ENCODE results near the gene BCL7B. TPM values are rescaled to one million over a fixed set of nuclear protein-coding genes. Genes with fewer than 3 reads are reported as not detected.
"Not testable (repeated sequence)": the region's sequence is repeated elsewhere in the genome, so short reads cannot be mapped to it uniquely, and the experiment has no call there.

The BCL7B gene
- total RNA-seq, 1 experiment from 2014 or later: 22.9 TPM

GRCh38 chr7:73577627-73578341 lies 20.3 kb upstream of the BCL7B start:
- no peak for DNase-seq (ENCODE audit: low read depth, low spot score)
- in situ Hi-C loops (cut with HindIII; ENCODE audit: low pct_unique_long_range_greater_than_20kb, low sequenced_read_pairs): no loop called here

GRCh38 chr7:73573791-73574190 lies 16.3 kb upstream of the BCL7B start:
- DNase-seq (ENCODE audit: low read depth, low spot score): no peak
- in situ Hi-C loops (cut with HindIII; ENCODE audit: low pct_unique_long_range_greater_than_20kb, low sequenced_read_pairs): no loop called here

GRCh38 chr7:73573276-73573675 lies 15.8 kb upstream of the BCL7B start:
- in situ Hi-C loops (cut with HindIII; ENCODE audit: low pct_unique_long_range_greater_than_20kb, low sequenced_read_pairs): no loop called here
- DNase-seq (ENCODE audit: low read depth, low spot score): peak; percentile 40

- in situ Hi-C loops (cut with HindIII; ENCODE audit: low pct_unique_long_range_greater_than_20kb, low sequenced_read_pairs): no loop called here
- DNase-seq (ENCODE audit: low read depth, low spot score): no peak
These were observed 15.3 kb upstream of the BCL7B start for GRCh38 chr7:73572767-73573186.

GRCh38 chr7:73570977-73571376 lies 13.5 kb upstream of the BCL7B start:
- in situ Hi-C loops (cut with HindIII; ENCODE audit: low pct_unique_long_range_greater_than_20kb, low sequenced_read_pairs): no loop called here
- no peak for DNase-seq (ENCODE audit: low read depth, low spot score)

- in situ Hi-C loops (cut with HindIII; ENCODE audit: low pct_unique_long_range_greater_than_20kb, low sequenced_read_pairs): no loop called here
- DNase-seq (ENCODE audit: low read depth, low spot score): no peak
These were observed 13.0 kb upstream of the BCL7B start for GRCh38 chr7:73570521-73570920.

- in situ Hi-C loops (cut with HindIII; ENCODE audit: low pct_unique_long_range_greater_than_20kb, low sequenced_read_pairs): no loop called here
- no peak for DNase-seq (ENCODE audit: low read depth, low spot score)
These were observed 11.6 kb upstream of the BCL7B start for GRCh38 chr7:73569042-73569608.

- no peak for DNase-seq (ENCODE audit: low read depth, low spot score)
- in situ Hi-C loops (cut with HindIII; ENCODE audit: low pct_unique_long_range_greater_than_20kb, low sequenced_read_pairs): no loop called here
These were observed 10.6 kb upstream of the BCL7B start for GRCh38 chr7:73567846-73568685.

GRCh38 chr7:73567140-73567539 lies 9.7 kb upstream of the BCL7B start:
- no peak for DNase-seq (ENCODE audit: low read depth, low spot score)
- in situ Hi-C loops (cut with HindIII; ENCODE audit: low pct_unique_long_range_greater_than_20kb, low sequenced_read_pairs): no loop called here

- DNase-seq (ENCODE audit: low read depth, low spot score); in situ Hi-C loops (cut with HindIII; ENCODE audit: low pct_unique_long_range_greater_than_20kb, low sequenced_read_pairs): not testable (repeated sequence)
These were observed 8.9 kb upstream of the BCL7B start for GRCh38 chr7:73566431-73566830.

GRCh38 chr7:73565675-73566340 lies 8.3 kb upstream of the BCL7B start:
- no peak for DNase-seq (ENCODE audit: low read depth, low spot score)
- in situ Hi-C loops (cut with HindIII; ENCODE audit: low pct_unique_long_range_greater_than_20kb, low sequenced_read_pairs): no loop called here

- peak; percentile 74 for DNase-seq (ENCODE audit: low read depth, low spot score)
These were observed 2.8 kb upstream of the BCL7B start for GRCh38 chr7:73560109-73560835.

GRCh38 chr7:73557108-73557396 lies 438 bp downstream of the BCL7B start:
- in situ Hi-C loops (cut with HindIII; ENCODE audit: low pct_unique_long_range_greater_than_20kb, low sequenced_read_pairs): no loop called here
- DNase-seq (ENCODE audit: low read depth, low spot score): peak; percentile 95

More at GRCh38 chr7:73560109-73560835, 2.8 kb upstream of the BCL7B start:
- in situ Hi-C loops (cut with HindIII; ENCODE audit: low pct_unique_long_range_greater_than_20kb, low sequenced_read_pairs): no loop called here

GRCh38 chr7:73556208-73557107 lies 1.0 kb downstream of the BCL7B start:
- in situ Hi-C loops (cut with HindIII; ENCODE audit: low pct_unique_long_range_greater_than_20kb, low sequenced_read_pairs): no loop called here

GRCh38 chr7:73555411-73555982 lies 2.0 kb downstream of the BCL7B start:
- no peak for DNase-seq (ENCODE audit: low read depth, low spot score)
- in situ Hi-C loops (cut with HindIII; ENCODE audit: low pct_unique_long_range_greater_than_20kb, low sequenced_read_pairs): no loop called here

More at GRCh38 chr7:73556208-73557107, 1.0 kb downstream of the BCL7B start:
- DNase-seq (ENCODE audit: low read depth, low spot score): no peak

- in situ Hi-C loops (cut with HindIII; ENCODE audit: low pct_unique_long_range_greater_than_20kb, low sequenced_read_pairs); DNase-seq (ENCODE audit: low read depth, low spot score): not testable (repeated sequence)
These were observed 7.4 kb downstream of the BCL7B start for GRCh38 chr7:73550093-73550492.
